Mucosa of descending colon (tissue), 3 donors: ENCODE data around the gene ATOSA. TPM values are rescaled to one million over a fixed set of nuclear protein-coding genes. Genes with fewer than 3 reads are reported as not detected.

Experiments
- ATAC-seq: fragments of 200-7000 bp; cut with Tn5 transposase; one replicate; pipeline ENCODE4 v1.9.1; 2020; ENCODE audit warnings: mild to moderate bottlenecking, moderate library complexity
- DNase-seq, 3 donors: peaks; one replicate each; pipeline ENCODE4 v3.0.0-alpha.2; 2020
- H3K36me3 ChIP-seq: fragments of 200-600 bp; one replicate; pipeline ENCODE4 v1.8.0; 2021; ENCODE audit warnings: low read depth, mild to moderate bottlenecking
- H3K4me1 ChIP-seq: fragments of 200-600 bp; one replicate; pipeline ENCODE4 v1.8.0; 2021; ENCODE audit warnings: low read depth, mild to moderate bottlenecking
- H3K4me3 ChIP-seq: fragments of 200-600 bp; one replicate; pipeline ENCODE4 v1.8.0; 2021; ENCODE audit warnings: mild to moderate bottlenecking
- H3K9me3 ChIP-seq: fragments of 200-600 bp; one replicate; pipeline ENCODE4 v1.8.0; 2021; ENCODE audit warnings: mild to moderate bottlenecking
- CTCF ChIP-seq: fragments of 200-600 bp; IDR thresholded peaks from one replicate; pipeline ENCODE4 v1.8.0; 2022; ENCODE audit warnings: antibody characterized with exemption, mild to moderate bottlenecking
- intact Hi-C, 2 donors: fragments of 100-400 bp; cut with DNase I in 1 of 2; cut with micrococcal nuclease in 1 of 2; formaldehyde crosslinking; loops; one replicate each; pipeline versions ENCODE4 v1.11.0 to v1.11.1; 2022; cut with DNase I, micrococcal nuclease
- total RNA-seq, 3 donors: library from RNA; stranded (reverse); fragmentation: NEBNext Ultra II Directional in 2 of 3; extraction: Animal tissue kit (Norgen Biotek cat#: 25700) in 2 of 3; gene quantifications; one replicate each; pipeline versions ENCODE4 v1.2.1 to v1.2.4, GENCODE V29; 2021 to 2023
- donor health status: DM: no; HTN: no; CAD: no; lungs with moderate emphysema.
- donor health status: DM: no; HTN: no; CAD: no.
- donor health status: DM: no; HTN: yes; CAD: no.

The ATOSA gene
- total RNA-seq, 3 donors from 2014 or later, result 45.3 to 77.0 (median 53.1) TPM

GRCh38 chr15:52672661-52673060 lies 6.5 kb downstream of the ATOSA start:
- Histone ChIP-seq H3K9me3 (no peaks in the 10 kb centered on the region), H3K4me3 (no peak overlapping the region), H3K4me1 (peaks cover 13% of the 10 kb centered on the region), H3K36me3 (no peaks in the 10 kb centered on the region)
- intact Hi-C loops, result loop anchor here in 1 of 2 donors (10.0 kb wide), 1 partner anchor 62 kb away; no protein-coding TSS in a partner anchor
- no peak for ATAC-seq
- no peak for TF ChIP-seq CTCF
- no peak for DNase-seq

GRCh38 chr15:52670087-52670486 lies 9.1 kb downstream of the ATOSA start:
- ATAC-seq (no peak), DNase-seq (no peak)
- Histone ChIP-seq H3K4me1 (peaks cover 5% of the 10 kb centered on the region), H3K9me3 (no peaks in the 10 kb centered on the region), H3K4me3 (no peak overlapping the region), H3K36me3 (no peaks in the 10 kb centered on the region)
- TF ChIP-seq CTCF, result no peak
- intact Hi-C loops, result loop anchor here in 1 of 2 donors (10.0 kb wide), 1 partner anchor 65 kb away; no protein-coding TSS in a partner anchor

DNA sequence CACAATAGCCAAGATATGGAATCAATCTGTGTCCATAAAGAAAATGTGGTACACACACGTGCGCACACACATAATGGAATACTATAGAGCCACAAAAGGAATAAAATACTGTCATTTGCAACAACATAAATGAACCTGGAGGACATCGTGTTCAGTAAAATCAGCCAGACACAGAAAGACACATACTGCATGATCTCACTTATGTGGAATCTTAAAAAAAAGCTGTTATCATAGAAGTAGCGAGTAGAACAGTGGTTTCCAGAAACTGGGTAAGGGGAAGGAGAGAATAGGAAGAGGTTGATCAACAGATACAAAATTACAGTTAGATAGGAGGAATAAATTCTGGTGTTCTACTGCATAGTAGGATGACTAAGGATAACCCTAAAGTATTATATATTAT lies 11.1 kb downstream of the ATOSA start:
- DNase-seq (no peak), ATAC-seq (no peak)
- no peaks in the 10 kb centered on the region for H3K4me1 ChIP-seq
- intact Hi-C loops, result no loop called here
- no peaks in the 10 kb centered on the region for H3K9me3 ChIP-seq
- TF ChIP-seq CTCF, result no peak
- no peaks in the 10 kb centered on the region for H3K36me3 ChIP-seq
- no peak overlapping the region for H3K4me3 ChIP-seq

DNA sequence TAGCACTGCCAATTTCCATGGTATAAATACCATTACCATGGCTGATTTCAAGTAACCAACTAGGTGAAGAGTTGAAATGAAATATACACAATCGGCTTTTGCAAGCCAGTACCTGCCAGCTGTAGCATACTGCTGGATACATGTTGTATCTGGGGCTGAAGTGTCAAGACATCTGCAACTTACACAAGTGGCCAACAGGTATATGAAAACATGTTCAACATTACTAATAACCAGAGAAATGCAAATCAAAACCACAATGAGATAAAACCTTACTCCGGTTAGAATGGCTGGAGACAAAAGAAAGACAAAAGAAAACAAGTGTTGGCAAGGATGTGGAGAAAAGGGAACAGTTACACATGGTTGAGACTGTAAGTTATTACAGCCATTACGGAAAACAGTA lies 11.6 kb downstream of the ATOSA start:
- DNase-seq, result no peak
- H3K36me3 ChIP-seq, result no peaks in the 10 kb centered on the region
- no peaks in the 10 kb centered on the region for H3K9me3 ChIP-seq
- TF ChIP-seq CTCF, result no peak
- no peak for ATAC-seq
- intact Hi-C loops, result no loop called here
- no peaks in the 10 kb centered on the region for H3K4me1 ChIP-seq
- H3K4me3 ChIP-seq, result no peak overlapping the region

DNA sequence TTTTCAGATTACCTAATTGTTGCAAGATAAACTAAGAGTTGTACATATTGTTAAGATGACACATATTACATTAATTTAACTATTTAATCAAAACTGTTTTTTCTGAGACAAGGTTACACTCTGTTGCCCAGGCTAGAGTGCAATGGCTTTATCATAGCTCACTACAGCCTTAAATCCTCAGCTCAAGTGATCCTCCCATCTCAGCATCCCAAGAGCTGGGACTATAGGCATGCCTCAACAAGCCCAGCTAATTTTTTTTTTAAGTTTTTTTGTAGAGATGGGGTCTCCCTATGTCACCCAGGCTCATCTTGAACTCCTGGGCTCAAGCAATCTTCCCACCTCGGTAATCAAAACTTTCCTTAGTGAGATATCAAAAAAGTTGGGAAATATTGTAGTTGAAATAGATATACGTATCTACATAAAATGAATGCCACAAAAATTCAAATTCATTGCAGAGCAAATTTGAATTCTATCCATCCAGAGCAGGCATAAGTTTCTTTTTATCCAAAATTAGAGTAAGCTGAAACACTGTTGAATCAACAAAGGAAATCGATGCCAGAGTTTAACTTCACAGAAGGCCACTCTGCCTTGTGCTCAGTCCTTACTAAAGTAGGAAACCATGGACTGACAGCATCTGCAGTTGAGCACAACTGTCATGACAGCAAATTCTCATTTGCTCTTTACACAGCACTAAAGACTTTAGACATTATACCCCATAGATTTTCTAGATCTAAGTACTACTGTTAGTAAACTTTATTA lies 15.5 kb downstream of the ATOSA start:
- DNase-seq, result no peak

More for the DNA sequence above, 15.5 kb downstream of the ATOSA start:
- Histone ChIP-seq H3K4me1 (no peaks in the 10 kb centered on the region), H3K4me3 (no peak overlapping the region), H3K36me3 (no peaks in the 10 kb centered on the region), H3K9me3 (no peaks in the 10 kb centered on the region)
- intact Hi-C loops, result no loop called here
- ATAC-seq, result no peak
- no peak for TF ChIP-seq CTCF
